H9 (cell line): ENCODE data around the gene KRTAP10-6. TPM values are rescaled to one million over a fixed set of nuclear protein-coding genes. Genes with fewer than 3 reads are reported as not detected.
"Not testable (repeated sequence)": the region's sequence is repeated elsewhere in the genome, so short reads cannot be mapped to it uniquely, and the experiment has no call there.

ENCODE experiments used
- DNase-seq: peaks from one replicate; pipeline ENCODE4 v3.0.0-alpha.2; 2017
- H2AFZ ChIP-seq: one replicate; pipeline ENCODE4 v1.6.1; 2013; ENCODE audit warnings: mild to moderate bottlenecking, low read length, control low read depth, moderate library complexity
- H2AK5ac ChIP-seq: 2 replicates; pipeline ENCODE4 v1.6.1; 2013; ENCODE audit warnings: low read length, control low read depth, mixed read lengths; ENCODE audit not compliant: insufficient read length
- H2BK120ac ChIP-seq: one replicate; pipeline ENCODE4 v1.6.1; 2013; ENCODE audit warnings: low read depth, mild to moderate bottlenecking, low read length, control low read depth, inconsistent platforms; ENCODE audit not compliant: poor library complexity, severe bottlenecking
- H2BK12ac ChIP-seq: 2 replicates; pipeline ENCODE4 v1.6.1; 2013; ENCODE audit warnings: low read length, control low read depth, mixed read lengths, low read depth; ENCODE audit not compliant: insufficient read length
- H2BK15ac ChIP-seq: 2 replicates; pipeline ENCODE4 v1.6.1; 2013; ENCODE audit warnings: low read depth, low read length, control low read depth
- H2BK20ac ChIP-seq: one replicate; pipeline ENCODE4 v1.6.1; 2013; ENCODE audit warnings: low read depth, mild to moderate bottlenecking, low read length, control low read depth, inconsistent platforms; ENCODE audit not compliant: poor library complexity, severe bottlenecking
- H2BK5ac ChIP-seq: 2 replicates; pipeline ENCODE4 v1.6.1; 2013; ENCODE audit warnings: low read length, control low read depth, mixed read lengths; ENCODE audit not compliant: insufficient read length
- H3K14ac ChIP-seq: 2 replicates; pipeline ENCODE4 v1.6.1; 2013; ENCODE audit warnings: low read length, control low read depth; ENCODE audit not compliant: insufficient read depth
- H3K18ac ChIP-seq: 2 replicates; pipeline ENCODE4 v1.6.1; 2013; ENCODE audit warnings: low read depth, mild to moderate bottlenecking, mixed read lengths, low read length, control low read depth; ENCODE audit not compliant: insufficient read length
- H3K23ac ChIP-seq: 2 replicates; pipeline ENCODE4 v1.6.1; 2013; ENCODE audit warnings: low read length, control low read depth, mixed read lengths, low read depth; ENCODE audit not compliant: insufficient read length
- H3K23me2 ChIP-seq: 2 replicates; pipeline ENCODE4 v1.6.1; 2013; ENCODE audit warnings: low read depth, mild to moderate bottlenecking, mixed read lengths, low read length, control low read depth; ENCODE audit not compliant: insufficient read length, poor library complexity, severe bottlenecking
- H3K27ac ChIP-seq: 2 replicates; pipeline ENCODE4 v1.5.1; 2013; ENCODE audit warnings: low read length, control low read depth, mixed read lengths, low read depth; ENCODE audit not compliant: insufficient read length
- H3K27me3 ChIP-seq: 2 replicates; pipeline ENCODE4 v1.6.1; 2013; ENCODE audit warnings: low read length, control low read depth, inconsistent platforms; ENCODE audit not compliant: insufficient read depth
- H3K4ac ChIP-seq: 2 replicates; pipeline ENCODE4 v1.6.1; 2013; ENCODE audit warnings: low read depth, mild to moderate bottlenecking, control low read depth, inconsistent platforms, low read length, moderate library complexity
- H3K4me1 ChIP-seq: 2 replicates; pipeline ENCODE4 v1.6.1; 2013; ENCODE audit warnings: low read length, control low read depth, inconsistent platforms; ENCODE audit not compliant: insufficient read depth
- H3K4me2 ChIP-seq: 2 replicates; pipeline ENCODE4 v1.6.1; 2013; ENCODE audit warnings: low read length, control low read depth, mixed read lengths; ENCODE audit not compliant: insufficient read length, insufficient read depth
- H3K56ac ChIP-seq: 2 replicates; pipeline ENCODE4 v1.6.1; 2013; ENCODE audit warnings: low read depth, mild to moderate bottlenecking, mixed read lengths, low read length, control low read depth; ENCODE audit not compliant: insufficient read length
- H3K79me1 ChIP-seq: 2 replicates; pipeline ENCODE4 v1.6.1; 2013; ENCODE audit warnings: low read depth, mild to moderate bottlenecking, moderate library complexity, low read length, control low read depth, inconsistent platforms; ENCODE audit not compliant: insufficient read depth, poor library complexity, severe bottlenecking
- H3K79me2 ChIP-seq: 2 replicates; pipeline ENCODE4 v1.6.1; 2013; ENCODE audit warnings: low read length, control low read depth, inconsistent platforms; ENCODE audit not compliant: insufficient read depth
- H3K9ac ChIP-seq: 2 replicates; pipeline ENCODE4 v1.6.1; 2013; ENCODE audit warnings: low read length, control low read depth, mixed read lengths; ENCODE audit not compliant: insufficient read length; ENCODE audit errors: extremely low read depth
- H3K9me3 ChIP-seq: one replicate; pipeline ENCODE4 v1.6.1; 2013; ENCODE audit warnings: low read depth, low read length, inconsistent platforms; ENCODE audit not compliant: control insufficient read depth
- H3T11ph ChIP-seq: one replicate; pipeline ENCODE4 v1.6.1; 2013; ENCODE audit warnings: mild to moderate bottlenecking, low read length, control low read depth, inconsistent platforms
- H4K20me1 ChIP-seq: one replicate; pipeline ENCODE4 v1.6.1; 2013; ENCODE audit not compliant: control insufficient read depth, insufficient read length, insufficient read depth
- H4K5ac ChIP-seq: 2 replicates; pipeline ENCODE4 v1.6.1; 2013; ENCODE audit warnings: low read depth, mild to moderate bottlenecking, mixed read lengths, low read length, control low read depth; ENCODE audit not compliant: insufficient read length
- H4K8ac ChIP-seq: replicated peaks from 2 replicates; pipeline ENCODE4 v1.6.1; 2013; ENCODE audit warnings: low read length, control low read depth, mixed read lengths, low read depth; ENCODE audit not compliant: insufficient read length
- H4K91ac ChIP-seq: 2 replicates; pipeline ENCODE4 v1.6.1; 2013; ENCODE audit warnings: low read depth, mild to moderate bottlenecking, moderate library complexity, mixed read lengths, low read length, control low read depth; ENCODE audit not compliant: insufficient read length
- H3K27ac Mint-ChIP-seq, 3 experiments: 2 replicates in 2 of 3; 3 replicates in 1 of 3; pipeline ENCODE4 v1.8.0; 2020 to 2021; ENCODE audit warnings: mixed read lengths in 3 of 3, mild to moderate bottlenecking in 1 of 3, moderate library complexity in 1 of 3
- H3K27me3 Mint-ChIP-seq: 2 replicates; pipeline ENCODE4 v1.8.0; 2021; ENCODE audit warnings: low read depth, mild to moderate bottlenecking, moderate library complexity, mixed read lengths
- H3K36me3 Mint-ChIP-seq, 3 experiments: 2 replicates in 2 of 3; 3 replicates in 1 of 3; pipeline ENCODE4 v1.8.0; 2020 to 2021; ENCODE audit warnings: low read depth in 3 of 3, mixed read lengths in 3 of 3; ENCODE audit not compliant: insufficient read depth in 1 of 3
- H3K4me1 Mint-ChIP-seq, 2 experiments: 2 replicates each; pipeline ENCODE4 v1.8.0; 2020; ENCODE audit warnings: mixed read lengths in 2 of 2
- H3K4me3 Mint-ChIP-seq, 2 experiments: 2 replicates in 1 of 2; 3 replicates in 1 of 2; pipeline ENCODE4 v1.8.0; 2020 to 2021; ENCODE audit warnings: mild to moderate bottlenecking in 2 of 2, mixed read lengths in 2 of 2, moderate library complexity in 1 of 2
- H3K9me3 Mint-ChIP-seq, 2 experiments: 2 replicates in 1 of 2; 3 replicates in 1 of 2; pipeline ENCODE4 v1.8.0; 2020; ENCODE audit warnings: mild to moderate bottlenecking in 2 of 2, mixed read lengths in 2 of 2, moderate library complexity in 1 of 2
- WGBS: extraction: QIAGEN DNeasy Blood & Tissue Kit; methylation state at CpG from one replicate; pipeline ENCODE4 v1.1.7; 2013; ENCODE audit warnings: missing lambda C conversion rate, low lambda C conversion rate, mixed read lengths; ENCODE audit not compliant: insufficient read length; ENCODE audit errors: extremely low coverage; 5-methylcytosine and 5-hydroxymethylcytosine counted together
- total RNA-seq: library from RNA; stranded (reverse); gene quantifications from 2 replicates; pipeline ENCODE4 v1.2.1, GENCODE V29; 2021
- TF ChIP-seq, protein P1 (sequence below): fragments of 200-600 bp; sonication (generic); conservative IDR thresholded peaks from 3 replicates; pipeline ENCODE4 v1.8.0; 2021; ENCODE audit warnings: antibody characterized with exemption, mild to moderate bottlenecking

The KRTAP10-6 gene
- total RNA-seq, 1 experiment from 2014 or later, result not detected

DNA sequence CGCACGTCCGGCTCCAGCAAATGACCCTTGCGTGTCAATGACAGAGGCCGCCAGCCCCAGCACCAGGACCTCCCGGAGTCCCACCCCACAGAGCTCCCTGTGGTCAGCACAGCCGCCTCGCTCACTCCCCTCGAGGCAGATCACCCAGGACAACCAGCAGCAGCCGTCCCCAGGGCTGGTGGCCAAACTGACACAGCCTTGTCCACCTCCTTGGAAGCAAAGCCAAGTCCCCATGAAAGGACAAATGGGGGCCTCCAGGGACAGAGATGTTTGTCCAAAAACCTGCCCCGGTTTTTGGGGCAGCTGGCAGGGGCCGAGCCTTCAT is 47.0 kb upstream of the KRTAP10-6 start:
- no peak overlapping the region for H3K23ac ChIP-seq
- Mint-ChIP-seq H3K4me1 (peaks cover 9 to 11% of the 10 kb centered on the region in 2 experiments), H3K4me3 (no peak overlapping the region), H3K9me3 (peaks cover 7 to 11% of the 10 kb centered on the region in 2 experiments), H3K27me3 (peaks cover 12% of the 10 kb centered on the region), H3K36me3 (peaks cover 0 to 6% (median 5%) of the 10 kb centered on the region in 3 experiments; a peak in 4 of 7 replicates), H3K27ac (peak overlapping the region in 1 of 3 experiments; percentile 71; a peak in 1 of 7 replicates)
- no peak overlapping the region for H2AFZ ChIP-seq
- DNase-seq, result no peak
- H3K9ac ChIP-seq, result no peak overlapping the region
- H3K4me2 ChIP-seq, result no peak overlapping the region
- no peak overlapping the region for H3K18ac ChIP-seq
- no peak overlapping the region for H3K14ac ChIP-seq
- H3K79me2 ChIP-seq, result no peaks in the 10 kb centered on the region
- H4K91ac ChIP-seq, result no peak overlapping the region
- no peaks in the 10 kb centered on the region for H3K4me1 ChIP-seq
- no peaks in the 10 kb centered on the region for H3K23me2 ChIP-seq
- H3K4ac ChIP-seq, result no peak overlapping the region
- no CpG with 5 or more reads among the region's 12 CpGs for WGBS
- H2AK5ac ChIP-seq, result no peak overlapping the region
- no peak overlapping the region for H4K8ac ChIP-seq
- no peak overlapping the region for H2BK15ac ChIP-seq
- no peak overlapping the region for H3T11ph ChIP-seq
- H2BK120ac ChIP-seq, result no peak overlapping the region
- H2BK12ac ChIP-seq, result no peak overlapping the region
- no peak overlapping the region for H2BK20ac ChIP-seq
- H3K27me3 ChIP-seq, result no peaks in the 10 kb centered on the region
- TF ChIP-seq, protein P1, sequence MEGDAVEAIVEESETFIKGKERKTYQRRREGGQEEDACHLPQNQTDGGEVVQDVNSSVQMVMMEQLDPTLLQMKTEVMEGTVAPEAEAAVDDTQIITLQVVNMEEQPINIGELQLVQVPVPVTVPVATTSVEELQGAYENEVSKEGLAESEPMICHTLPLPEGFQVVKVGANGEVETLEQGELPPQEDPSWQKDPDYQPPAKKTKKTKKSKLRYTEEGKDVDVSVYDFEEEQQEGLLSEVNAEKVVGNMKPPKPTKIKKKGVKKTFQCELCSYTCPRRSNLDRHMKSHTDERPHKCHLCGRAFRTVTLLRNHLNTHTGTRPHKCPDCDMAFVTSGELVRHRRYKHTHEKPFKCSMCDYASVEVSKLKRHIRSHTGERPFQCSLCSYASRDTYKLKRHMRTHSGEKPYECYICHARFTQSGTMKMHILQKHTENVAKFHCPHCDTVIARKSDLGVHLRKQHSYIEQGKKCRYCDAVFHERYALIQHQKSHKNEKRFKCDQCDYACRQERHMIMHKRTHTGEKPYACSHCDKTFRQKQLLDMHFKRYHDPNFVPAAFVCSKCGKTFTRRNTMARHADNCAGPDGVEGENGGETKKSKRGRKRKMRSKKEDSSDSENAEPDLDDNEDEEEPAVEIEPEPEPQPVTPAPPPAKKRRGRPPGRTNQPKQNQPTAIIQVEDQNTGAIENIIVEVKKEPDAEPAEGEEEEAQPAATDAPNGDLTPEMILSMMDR, result no peak
- H2BK5ac ChIP-seq, result no peak overlapping the region
- no peaks in the 10 kb centered on the region for H3K9me3 ChIP-seq
- no peaks in the 10 kb centered on the region for H3K79me1 ChIP-seq
- no peak overlapping the region for H3K27ac ChIP-seq
- H4K20me1 ChIP-seq, result no peaks in the 10 kb centered on the region
- H4K5ac ChIP-seq, result no peak overlapping the region
- no peak overlapping the region for H3K56ac ChIP-seq

DNA sequence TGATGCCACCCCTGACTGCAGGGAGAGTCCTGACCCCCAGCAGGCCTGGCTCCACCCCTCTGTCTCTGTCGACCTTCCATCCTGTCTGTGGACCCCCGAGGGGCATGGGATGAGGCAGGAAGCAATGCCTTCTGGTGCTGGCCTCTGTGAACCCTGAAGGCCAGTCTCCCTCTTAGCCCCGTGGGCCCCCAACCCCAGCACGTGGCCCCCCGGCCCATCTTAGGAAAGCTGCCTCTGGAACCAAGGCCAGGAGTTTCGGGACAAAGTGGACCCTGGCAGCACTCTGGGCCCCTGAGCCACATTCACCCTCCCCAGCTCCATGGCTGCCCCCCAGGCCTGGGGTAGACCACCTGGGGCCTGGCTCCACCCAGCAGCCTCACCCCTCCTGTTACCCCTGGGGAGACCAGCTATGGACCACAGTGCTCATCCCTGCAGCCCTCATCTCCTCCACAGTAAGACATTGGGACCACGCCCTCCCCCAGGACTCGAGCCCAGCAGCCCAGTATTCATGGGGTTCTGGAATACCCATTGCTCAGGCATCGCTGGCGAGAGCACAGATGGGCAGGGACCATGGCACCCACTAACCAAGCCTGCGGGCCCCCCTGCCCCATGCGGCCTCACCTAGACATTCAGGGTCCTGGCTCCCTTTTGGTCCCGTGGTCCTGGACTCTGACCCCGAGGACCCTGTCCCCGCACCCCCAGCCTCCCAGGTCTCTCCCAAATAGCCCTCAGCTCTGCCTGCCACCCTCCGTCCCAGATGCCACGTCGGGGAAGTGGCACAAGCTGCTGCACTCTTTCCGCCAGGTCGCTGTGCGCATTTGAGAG is 46.4 kb upstream of the KRTAP10-6 start:
- H3K79me1 ChIP-seq, DNase-seq, H2BK12ac ChIP-seq, H3K56ac ChIP-seq, H4K20me1 ChIP-seq, H4K5ac ChIP-seq, H4K8ac ChIP-seq, H4K91ac ChIP-seq, H3K4me3 Mint-ChIP-seq, H3K79me2 ChIP-seq, H3K18ac ChIP-seq, H3K27me3 ChIP-seq, H3K9ac ChIP-seq, H2BK15ac ChIP-seq, H2BK20ac ChIP-seq, H2AK5ac ChIP-seq, H3K23me2 ChIP-seq, H3K9me3 ChIP-seq, H2AFZ ChIP-seq, H2BK120ac ChIP-seq, H2BK5ac ChIP-seq, H3K27ac ChIP-seq, H3T11ph ChIP-seq, H3K9me3 Mint-ChIP-seq, H3K4me1 ChIP-seq, H3K4ac ChIP-seq, H3K23ac ChIP-seq, H3K14ac ChIP-seq, H3K36me3 Mint-ChIP-seq, H3K4me2 ChIP-seq: not testable (repeated sequence)
- no CpG with 5 or more reads among the region's 21 CpGs for WGBS
- peaks cover 9 to 11% of the 10 kb centered on the region in 2 experiments for H3K4me1 Mint-ChIP-seq
- H3K27me3 Mint-ChIP-seq, result peaks cover 10% of the 10 kb centered on the region
- H3K27ac Mint-ChIP-seq, result peak overlapping the region in 1 of 3 experiments; percentile 71; a peak in 1 of 7 replicates
